B cell (primary cell): ENCODE results near the gene SPPL2B.

Source experiments
- EZH2 ChIP-seq: IDR thresholded peaks from 2 replicates; pipeline ENCODE4 v1.6.1; 2012; ENCODE audit warnings: borderline replicate concordance, low read depth, mild to moderate bottlenecking, moderate library complexity, low read length; ENCODE audit not compliant: insufficient read depth, poor library complexity, severe bottlenecking
- TF ChIP-seq, protein P1 (sequence below): fragments of 200-600 bp; IDR thresholded peaks from one replicate; pipeline ENCODE4 v1.8.0; 2022; ENCODE audit warnings: antibody characterized with exemption, mild to moderate bottlenecking

DNA sequence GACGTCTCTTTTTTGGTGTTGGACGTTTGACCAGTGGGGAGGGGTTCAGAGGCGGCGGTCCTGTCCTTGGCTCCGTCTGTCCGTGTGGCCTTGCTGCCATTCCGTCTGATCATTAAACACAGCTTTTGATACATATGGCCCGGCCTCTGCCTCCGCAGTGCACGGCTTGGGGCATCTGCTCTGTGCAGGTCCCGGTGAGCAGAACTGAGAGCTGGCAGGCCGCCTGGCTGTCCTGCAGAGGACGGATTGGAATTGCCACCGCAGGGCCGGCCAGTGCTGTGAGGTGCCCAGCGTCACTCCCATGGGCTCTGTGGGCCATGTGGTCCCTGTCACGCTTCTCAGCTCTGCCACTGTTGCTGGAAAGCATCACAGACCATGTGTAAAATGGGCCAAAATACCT lies 26.2 kb downstream of the SPPL2B start:
- TF ChIP-seq EZH2 = no peak
- TF ChIP-seq, protein P1, sequence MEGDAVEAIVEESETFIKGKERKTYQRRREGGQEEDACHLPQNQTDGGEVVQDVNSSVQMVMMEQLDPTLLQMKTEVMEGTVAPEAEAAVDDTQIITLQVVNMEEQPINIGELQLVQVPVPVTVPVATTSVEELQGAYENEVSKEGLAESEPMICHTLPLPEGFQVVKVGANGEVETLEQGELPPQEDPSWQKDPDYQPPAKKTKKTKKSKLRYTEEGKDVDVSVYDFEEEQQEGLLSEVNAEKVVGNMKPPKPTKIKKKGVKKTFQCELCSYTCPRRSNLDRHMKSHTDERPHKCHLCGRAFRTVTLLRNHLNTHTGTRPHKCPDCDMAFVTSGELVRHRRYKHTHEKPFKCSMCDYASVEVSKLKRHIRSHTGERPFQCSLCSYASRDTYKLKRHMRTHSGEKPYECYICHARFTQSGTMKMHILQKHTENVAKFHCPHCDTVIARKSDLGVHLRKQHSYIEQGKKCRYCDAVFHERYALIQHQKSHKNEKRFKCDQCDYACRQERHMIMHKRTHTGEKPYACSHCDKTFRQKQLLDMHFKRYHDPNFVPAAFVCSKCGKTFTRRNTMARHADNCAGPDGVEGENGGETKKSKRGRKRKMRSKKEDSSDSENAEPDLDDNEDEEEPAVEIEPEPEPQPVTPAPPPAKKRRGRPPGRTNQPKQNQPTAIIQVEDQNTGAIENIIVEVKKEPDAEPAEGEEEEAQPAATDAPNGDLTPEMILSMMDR = no peak
